GM12892 (cell line): Measurements from ENCODE around the gene RAB43.
"Not testable (repeated sequence)": the region's sequence is repeated elsewhere in the genome, so short reads cannot be mapped to it uniquely, and the experiment has no call there.

Experiments used
- DNase-seq: peaks from one replicate; pipeline ENCODE4 v3.0.0; 2011; ENCODE audit not compliant: insufficient read length
- FAIRE-seq: peaks from 2 replicates; lab custom pipeline; 2011; peaks lifted over from hg19 to GRCh38; lab: Jason Lieb, UNC
- POLR2A ChIP-seq: IDR thresholded peaks from 2 replicates; pipeline ENCODE4 v1.6.1; 2011; ENCODE audit warnings: low read depth, low read length, control low read depth
- POLR2AphosphoS5 ChIP-seq: IDR thresholded peaks from 2 replicates; pipeline ENCODE4 v1.6.1; 2011; ENCODE audit warnings: low read depth, low read length, control low read depth
- TAF1 ChIP-seq: IDR thresholded peaks from 2 replicates; pipeline ENCODE4 v1.6.1; 2011; ENCODE audit warnings: low read depth, mild to moderate bottlenecking, control low read depth, low read length, borderline replicate concordance

Gene RAB43

DNA sequence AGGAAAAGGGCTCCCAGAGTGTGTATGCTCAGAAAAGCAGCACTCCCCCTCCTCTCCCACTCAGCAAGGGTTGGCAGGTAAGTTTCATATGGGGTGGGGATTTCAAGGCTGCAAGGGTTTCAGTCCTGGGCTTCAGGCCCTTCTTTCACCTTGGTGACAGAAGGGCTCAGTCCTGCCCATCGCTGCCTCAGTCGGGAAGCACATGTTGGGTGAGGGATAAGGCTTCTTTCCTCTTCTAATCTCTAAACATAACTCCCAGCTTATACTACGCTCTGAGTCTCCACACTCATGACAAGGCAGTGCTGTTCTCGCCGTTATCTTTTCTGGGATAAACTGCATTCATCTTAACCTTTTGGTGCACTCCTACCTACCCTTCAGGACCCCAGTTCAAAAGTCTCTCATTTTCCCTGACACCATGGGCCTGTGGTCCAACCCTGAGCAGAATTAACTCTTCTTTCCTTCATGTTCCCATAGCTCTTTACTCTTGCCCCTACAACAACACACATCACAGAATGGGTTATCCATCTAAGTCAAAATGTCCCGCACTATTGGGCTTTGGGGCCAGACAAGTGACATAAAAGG lies 17.0 kb downstream of the RAB43 start:
- DNase-seq (no peak), FAIRE-seq (no peak)
- no peak for TF ChIP-seq POLR2A
- TF ChIP-seq POLR2AphosphoS5 = no peak
- TF ChIP-seq TAF1 = no peak

DNA sequence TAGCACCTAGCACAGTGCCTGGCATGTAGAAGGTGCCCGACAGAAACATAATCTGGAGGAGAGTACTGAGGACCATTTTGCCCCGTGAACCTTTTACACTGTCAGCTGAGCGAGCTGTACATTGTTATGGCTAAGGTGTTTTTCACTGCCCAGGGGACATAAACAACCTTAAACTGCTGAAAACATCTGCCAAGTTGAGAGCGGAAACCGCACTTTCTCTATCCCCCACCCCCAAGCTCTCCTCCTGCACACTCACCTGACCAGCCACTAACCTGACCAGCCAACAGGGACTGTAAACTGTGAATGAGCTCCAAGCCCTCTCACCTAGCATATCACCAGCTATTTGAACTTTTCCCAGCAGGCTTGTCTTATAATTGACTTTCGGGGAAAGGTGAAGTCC lies 17.6 kb downstream of the RAB43 start:
- TF ChIP-seq TAF1 (no peak), POLR2AphosphoS5 (no peak), POLR2A (no peak)
- DNase-seq (no peak), FAIRE-seq (no peak)

DNA sequence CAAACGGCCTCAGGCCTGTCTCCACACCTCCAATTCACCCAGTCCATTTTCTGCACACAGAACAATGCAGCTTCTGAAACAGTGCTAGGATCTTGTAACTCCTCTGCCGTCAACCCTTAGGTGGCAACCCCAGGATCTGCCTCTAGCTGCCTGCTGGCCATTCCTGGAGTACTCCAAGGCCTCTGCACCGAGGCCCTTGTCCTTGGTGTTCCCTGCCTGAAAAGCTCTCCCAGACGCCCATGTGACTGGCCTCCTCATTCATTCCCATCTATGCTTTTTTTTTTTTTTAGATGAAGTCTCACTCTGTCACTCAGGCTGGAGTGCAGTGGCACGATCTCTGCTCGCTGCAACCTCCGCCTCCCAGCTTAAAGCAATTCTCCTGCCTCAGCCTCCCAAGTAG lies 18.3 kb downstream of the RAB43 start:
- FAIRE-seq (no peak), DNase-seq (no peak)
- no peak for TF ChIP-seq POLR2A
- no peak for TF ChIP-seq POLR2AphosphoS5
- no peak for TF ChIP-seq TAF1

DNA sequence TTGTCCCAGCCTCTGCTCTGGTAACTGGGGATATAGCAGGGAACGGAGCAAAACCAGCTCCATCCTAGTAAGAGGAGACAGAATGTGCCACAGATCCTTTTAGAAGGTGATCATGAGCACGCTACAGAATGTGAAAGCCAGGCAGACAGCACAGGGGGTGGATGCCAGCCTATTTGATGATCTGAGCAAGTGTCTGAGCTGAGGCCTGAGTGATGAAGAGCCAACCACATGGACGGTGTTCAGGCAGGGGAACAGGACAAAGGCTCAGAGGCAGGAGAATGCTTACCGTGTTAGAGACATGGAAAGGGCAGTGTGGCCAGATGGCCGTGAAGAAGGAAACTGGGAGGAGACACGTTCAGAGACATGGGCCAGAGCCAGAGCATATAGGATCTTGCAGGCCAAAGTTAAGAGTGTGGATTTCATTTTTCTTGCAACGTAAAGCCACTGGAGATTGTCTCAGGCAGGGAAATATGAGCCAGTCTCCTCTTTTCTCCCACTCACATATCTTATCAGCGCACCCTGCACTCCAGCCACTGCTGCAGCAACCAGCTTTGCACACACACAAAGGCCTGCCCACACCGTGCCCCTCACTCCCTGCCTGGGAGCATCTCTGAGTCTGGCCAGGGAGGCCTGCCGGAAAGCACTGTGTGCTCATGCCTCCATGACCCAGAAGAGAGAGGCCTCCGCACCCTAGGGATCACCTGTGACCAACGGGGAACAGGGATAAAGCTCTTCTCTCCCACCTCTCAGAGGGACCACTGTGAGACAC lies 20.1 kb downstream of the RAB43 start:
- no peak for TF ChIP-seq POLR2AphosphoS5
- no peak for TF ChIP-seq TAF1
- no peak for TF ChIP-seq POLR2A
- no peak for DNase-seq
- FAIRE-seq = no peak

DNA sequence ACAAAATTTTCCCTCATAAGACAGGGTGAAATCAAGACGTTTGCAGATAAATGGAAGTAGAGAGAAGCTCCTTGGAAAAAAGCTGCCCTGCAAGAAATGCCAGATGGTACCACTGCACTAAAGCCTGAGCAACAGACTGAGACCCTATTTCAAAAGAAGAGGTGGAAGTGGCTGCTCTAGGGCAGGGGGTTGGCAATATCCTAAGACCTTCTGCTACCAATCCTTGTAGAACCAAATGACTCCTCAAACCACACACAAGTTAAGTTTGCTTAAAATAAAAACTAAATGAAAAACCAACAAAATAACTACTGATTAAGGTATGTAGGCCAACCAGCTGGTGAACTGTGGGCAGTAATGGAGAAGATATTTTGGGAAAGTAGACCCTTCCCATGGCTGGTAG lies 21.3 kb downstream of the RAB43 start:
- TF ChIP-seq POLR2A (no peak), POLR2AphosphoS5 (no peak), TAF1 (no peak)
- FAIRE-seq (no peak), DNase-seq (no peak)

DNA sequence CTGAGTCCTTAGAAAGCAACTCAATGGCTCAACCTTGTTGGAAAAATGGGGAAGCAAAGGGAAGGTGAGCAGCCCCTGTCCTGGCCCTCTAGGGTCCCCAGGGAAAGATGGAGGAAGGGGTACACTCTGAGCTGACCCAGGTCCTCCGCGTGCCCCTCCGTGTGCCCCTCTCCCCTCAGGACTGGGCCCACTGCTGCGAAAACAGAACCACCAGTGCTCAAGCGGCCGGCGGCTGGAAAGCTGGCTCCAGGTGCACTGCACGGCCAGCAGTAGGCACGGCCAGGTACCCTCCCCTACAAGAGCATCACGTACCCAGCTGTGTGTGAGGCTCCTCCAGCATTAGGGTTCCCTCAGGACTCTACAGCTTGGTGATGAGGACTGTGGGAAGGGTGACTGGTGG lies 26.3 kb downstream of the RAB43 start:
- DNase-seq (no peak), FAIRE-seq (no peak)
- TF ChIP-seq TAF1 (no peak), POLR2A (no peak), POLR2AphosphoS5 (no peak)

DNA sequence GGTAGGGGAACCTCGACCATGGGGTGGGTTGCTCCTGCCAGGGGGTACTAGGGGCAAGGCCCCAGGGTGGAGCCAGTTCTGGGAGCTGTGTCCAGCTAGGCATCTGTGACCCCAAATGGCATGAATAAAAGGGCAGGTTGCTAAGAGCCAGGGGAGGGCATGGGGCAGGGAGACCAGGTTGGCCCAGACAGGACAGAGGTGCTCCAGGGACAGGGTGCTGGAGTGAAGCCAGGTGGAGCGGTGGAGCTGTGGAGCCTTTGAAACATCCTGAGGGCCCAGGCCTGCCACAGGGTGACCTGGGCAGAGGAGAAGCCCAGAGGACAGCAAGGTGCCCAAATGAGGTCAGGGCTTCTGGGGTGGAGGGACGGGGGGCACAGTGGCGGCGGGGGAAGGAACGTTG lies 33.3 kb downstream of the RAB43 start:
- peak; percentile 66 for FAIRE-seq
- DNase-seq = not testable (repeated sequence)

DNA sequence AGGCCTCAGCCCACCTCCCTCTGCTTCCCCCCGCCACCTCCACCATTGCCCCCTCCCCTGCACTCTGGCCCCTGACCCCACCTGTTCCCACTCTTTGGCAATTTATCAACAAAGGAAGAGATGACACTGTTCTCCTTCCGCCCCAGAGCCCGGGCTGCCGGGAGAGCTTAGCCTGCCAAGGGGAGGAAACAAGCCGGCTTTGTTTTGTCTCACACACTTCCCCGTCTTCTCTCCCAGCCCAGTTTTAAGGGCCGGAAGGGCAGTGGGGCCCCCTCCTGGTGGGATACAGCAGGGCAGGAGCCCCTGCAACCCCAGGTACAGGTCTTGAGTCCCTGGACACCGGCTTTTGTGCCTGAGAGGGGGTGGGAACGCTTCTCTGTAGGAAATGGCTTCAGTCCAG lies 33.7 kb downstream of the RAB43 start:
- not testable (repeated sequence) for DNase-seq
- FAIRE-seq = peak; percentile 87

DNA sequence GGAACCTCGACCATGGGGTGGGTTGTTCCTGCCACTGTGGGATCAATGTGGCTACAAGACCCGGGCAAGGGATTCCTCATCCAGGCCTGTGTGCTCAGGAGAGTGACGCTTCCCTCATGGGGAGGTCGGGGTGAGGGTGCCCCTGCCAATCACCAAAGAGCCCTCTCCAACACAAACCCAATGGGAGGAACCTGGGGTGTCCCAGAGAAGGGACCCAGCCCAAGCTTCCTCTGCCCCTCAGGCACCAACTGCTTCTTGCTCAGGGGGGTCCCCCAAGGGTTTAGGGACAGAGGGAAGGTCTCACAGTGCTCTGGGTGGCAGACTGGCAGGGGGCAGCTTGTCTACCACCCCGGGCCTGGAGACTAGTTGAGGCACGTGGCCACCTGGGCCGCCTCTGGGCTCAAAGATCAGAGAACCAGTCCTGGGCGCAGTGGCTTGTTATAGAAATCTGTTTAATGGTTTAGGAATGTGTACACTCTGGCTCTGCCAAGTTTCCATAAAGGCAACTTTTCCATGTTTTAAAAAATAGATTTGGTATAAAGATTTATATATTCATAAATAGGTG lies 34.4 kb downstream of the RAB43 start:
- FAIRE-seq = no peak

DNA sequence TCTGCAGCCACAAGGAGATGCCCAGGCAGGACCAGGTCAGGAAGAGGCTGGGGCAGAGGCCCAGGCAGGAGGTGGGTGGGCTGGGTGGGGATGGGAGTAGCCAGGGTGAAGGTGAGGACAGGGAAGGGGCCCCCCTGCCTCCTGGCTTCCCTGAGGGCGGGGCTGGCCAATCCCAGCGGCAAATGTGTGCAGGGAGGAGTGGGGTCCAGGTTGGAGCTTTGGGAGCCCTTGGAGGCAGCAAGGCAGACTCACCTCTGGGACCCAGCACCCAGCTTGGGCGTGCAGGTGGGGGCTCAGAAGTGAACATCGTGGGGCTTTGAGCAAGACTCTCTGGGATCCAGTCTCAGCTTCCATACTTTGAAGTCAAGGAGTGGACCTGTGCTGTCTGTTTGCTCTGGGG lies 35.8 kb downstream of the RAB43 start:
- FAIRE-seq = no peak
- TF ChIP-seq POLR2A (no peak), TAF1 (no peak), POLR2AphosphoS5 (no peak)
- DNase-seq = no peak

More for the DNA sequence above, 34.4 kb downstream of the RAB43 start:
- no peak for DNase-seq
- no peak for TF ChIP-seq POLR2AphosphoS5
- TF ChIP-seq POLR2A = no peak
- no peak for TF ChIP-seq TAF1

DNA sequence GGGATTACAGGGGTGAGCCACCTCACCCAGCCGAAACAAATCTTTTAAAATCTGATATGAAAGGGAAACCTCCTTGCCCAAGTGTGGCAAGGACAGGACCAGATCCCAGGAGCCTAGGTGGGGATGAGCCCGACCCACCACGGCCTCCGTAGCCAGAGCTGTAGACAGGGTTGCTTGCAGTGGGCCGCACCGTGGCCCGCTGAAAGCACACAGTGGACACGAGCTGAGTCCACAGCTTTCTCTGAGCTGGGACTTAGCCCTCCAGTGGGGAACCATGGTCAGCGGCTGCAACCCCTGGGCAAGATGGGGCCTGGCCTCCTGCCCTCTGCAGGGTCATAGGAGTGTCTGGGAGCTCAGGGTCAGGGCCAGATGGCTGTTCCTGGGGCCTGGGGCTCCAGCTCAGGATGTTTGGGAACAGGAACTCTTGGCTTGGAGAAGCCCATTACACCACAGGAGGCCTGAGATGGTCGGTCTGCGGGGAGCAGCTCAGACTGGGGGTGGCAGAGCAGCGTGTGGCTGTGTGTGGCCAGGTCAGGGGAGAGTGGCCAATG lies 36.4 kb downstream of the RAB43 start:
- FAIRE-seq = no peak
- no peak for TF ChIP-seq POLR2A
- no peak for TF ChIP-seq TAF1
- TF ChIP-seq POLR2AphosphoS5 = no peak
- DNase-seq = no peak

DNA sequence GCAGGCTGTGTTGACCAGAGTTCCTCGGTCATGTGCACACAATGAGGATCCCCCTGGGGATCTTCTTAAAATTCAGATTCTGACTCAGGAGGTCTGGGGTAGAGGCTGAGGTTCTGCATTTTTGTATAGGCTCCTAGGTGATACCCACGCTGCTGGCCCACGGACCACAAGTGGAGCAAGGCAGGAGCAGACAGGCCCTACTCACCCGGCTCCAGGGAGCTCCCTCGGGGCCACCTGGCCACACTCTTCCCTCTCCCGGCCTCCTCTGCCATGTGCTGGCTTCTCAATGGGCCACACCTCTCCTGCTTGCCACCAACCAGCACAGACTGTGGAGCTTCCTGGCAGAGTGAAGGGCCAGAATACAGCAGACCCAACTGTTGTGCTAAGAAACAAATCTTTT lies 37.1 kb downstream of the RAB43 start:
- no peak for TF ChIP-seq POLR2A
- no peak for TF ChIP-seq POLR2AphosphoS5
- no peak for TF ChIP-seq TAF1
- FAIRE-seq (no peak), DNase-seq (no peak)
